K562 (cell line): ENCODE measurements around the gene SRRM4. TPM values are rescaled to one million over a fixed set of nuclear protein-coding genes. Genes with fewer than 3 reads are reported as not detected.

ENCODE experiments used
- ATAC-seq: fragments of 200-7000 bp; cut with Tn5 transposase; 3 replicates; pipeline ENCODE4 v1.9.1; 2020; ENCODE audit warnings: moderate library complexity
- BruUV-seq: library from RNA; stranded (reverse); fragments of 400-500 nt; replicated peaks from 2 replicates; lab custom pipeline; 2021; lab: Mats Ljungman, UMichigan
- CTCF ChIA-PET: fragments of 300-600 bp; formaldehyde crosslinking; extraction: SDS; loops from one replicate; lab custom pipeline; 2021; ENCODE audit warnings: low intra/inter-chr PET ratio; lab: Yijun Ruan, JAX
- POLR2A ChIA-PET: fragments of 300-600, 350-650 bp; sonication (Branson Sonifier 250); formaldehyde crosslinking; extraction: SDS; loops from one replicate; lab custom pipeline; 2021; ENCODE audit warnings: antibody characterized with exemption, inconsistent platforms; lab: Yijun Ruan, JAX
- DNase-seq, 4 experiments: peaks; one replicate each; pipeline versions ENCODE4 v3.0.0 to v3.0.0-alpha.2; 2011 to 2018; ENCODE audit warnings: low spot score in 3 of 4, mixed read lengths in 3 of 4; ENCODE audit errors: extremely low read depth in 1 of 4
- FAIRE-seq: peaks from 2 replicates; lab custom pipeline; 2011; peaks lifted over from hg19 to GRCh38; lab: Jason Lieb, UNC
- H2AFZ ChIP-seq: 2 replicates; pipeline ENCODE4 v1.6.0; 2011; ENCODE audit warnings: low read depth, low read length, control low read depth, inconsistent platforms
- H3K27ac ChIP-seq: fragments of 200-600 bp; 3 replicates; pipeline ENCODE4 v1.8.0; 2011; ENCODE audit warnings: low read depth, mild to moderate bottlenecking, control low read depth, inconsistent platforms, low read length, moderate library complexity, mixed read lengths; ENCODE audit errors: extremely low read depth
- H3K27me3 ChIP-seq, 2 experiments: fragments of 300-600 bp in 1 of 2; 2 replicates in 1 of 2; 3 replicates in 1 of 2; pipeline versions ENCODE4 v1.6.0 to v1.8.0; 2011; ENCODE audit warnings: inconsistent platforms in 2 of 2, low read length in 2 of 2, mild to moderate bottlenecking in 1 of 2, mixed read lengths in 1 of 2, moderate library complexity in 1 of 2; ENCODE audit not compliant: control insufficient read depth in 2 of 2, insufficient read depth in 2 of 2
- H3K36me3 ChIP-seq: fragments of 300-600 bp; 3 replicates; pipeline ENCODE4 v1.8.0; 2011; ENCODE audit warnings: mild to moderate bottlenecking, low read length, inconsistent platforms; ENCODE audit not compliant: control insufficient read depth, insufficient read depth
- H3K4me1 ChIP-seq, 2 experiments: fragments of 200-600 bp in 1 of 2; replicated peaks in 1 of 2; 2 replicates in 1 of 2; 3 replicates in 1 of 2; pipeline versions ENCODE4 v1.5.1 to v1.8.0; 2011; ENCODE audit warnings: inconsistent platforms in 2 of 2, low read length in 2 of 2, mild to moderate bottlenecking in 1 of 2, mixed read lengths in 1 of 2, moderate library complexity in 1 of 2; ENCODE audit not compliant: control insufficient read depth in 2 of 2, insufficient read depth in 2 of 2
- H3K4me2 ChIP-seq: 2 replicates; pipeline ENCODE4 v1.6.1; 2011; ENCODE audit warnings: low read length, control low read depth, inconsistent platforms, mixed read lengths; ENCODE audit not compliant: insufficient read depth
- H3K4me3 ChIP-seq: fragments of 200-600 bp; sonication (generic), shearing (Covaris generic); 2 replicates; pipeline ENCODE4 v1.5.1; 2016; ENCODE audit warnings: control low read depth, inconsistent platforms
- H3K79me2 ChIP-seq: fragments of 200-600 bp; 3 replicates; pipeline ENCODE4 v1.8.0; 2011; ENCODE audit warnings: low read length, inconsistent platforms; ENCODE audit not compliant: control insufficient read depth, insufficient read depth
- H3K9ac ChIP-seq, 2 experiments: 2 replicates each; pipeline versions ENCODE4 v1.6.0 to v1.6.1; 2011; ENCODE audit warnings: low read depth in 2 of 2, low read length in 2 of 2, control low read depth in 1 of 2, inconsistent platforms in 1 of 2, mild to moderate bottlenecking in 1 of 2, mixed read lengths in 1 of 2; ENCODE audit not compliant: insufficient read depth in 1 of 2
- H3K9me1 ChIP-seq: one replicate; pipeline ENCODE4 v1.6.0; 2011; ENCODE audit warnings: inconsistent platforms, mild to moderate bottlenecking, low read length, moderate library complexity; ENCODE audit not compliant: control insufficient read depth, insufficient read depth
- H3K9me3 ChIP-seq: replicated peaks from 2 replicates; pipeline ENCODE4 v1.5.1; 2011; ENCODE audit warnings: low read depth, low read length, inconsistent platforms; ENCODE audit not compliant: control insufficient read depth, insufficient read depth
- H4K20me1 ChIP-seq: replicated peaks from 2 replicates; pipeline ENCODE4 v1.6.1; 2011; ENCODE audit warnings: low read length, inconsistent platforms, mixed read lengths; ENCODE audit not compliant: control insufficient read depth, insufficient read depth
- ADNP ChIP-seq: fragments of 200-800 bp; sonication (Bioruptor generic); IDR thresholded peaks from 2 replicates; pipeline ENCODE4 v1.6.1; 2016; ENCODE audit warnings: missing genetic modification characterization, missing compliant biosample characterization
- BCL6 ChIP-seq: fragments of 250-450 bp; sonication (Bioruptor Pico); IDR thresholded peaks from 2 replicates; pipeline ENCODE4 v1.4.0; 2020
- BDP1 ChIP-seq: IDR thresholded peaks from 3 replicates; pipeline ENCODE4 v1.6.1; 2011; ENCODE audit not compliant: insufficient read length, insufficient read depth
- CC2D1A ChIP-seq: fragments of 450-650 bp; IDR thresholded peaks from 2 replicates; pipeline ENCODE4 v1.6.1; 2017; ENCODE audit warnings: mild to moderate bottlenecking
- CREB3 ChIP-seq: fragments of 450-650 bp; conservative IDR thresholded peaks from 2 replicates; pipeline ENCODE4 v1.6.1; 2016; ENCODE audit warnings: missing genetic modification characterization, low read depth, mild to moderate bottlenecking, missing compliant biosample characterization, moderate library complexity
- ETV1 ChIP-seq: fragments of 450-650 bp; conservative IDR thresholded peaks from 2 replicates; pipeline ENCODE4 v1.6.1; 2016; ENCODE audit warnings: missing genetic modification characterization, control low read depth, low read depth, missing compliant biosample characterization
- GATA2 ChIP-seq: sonication (generic); formaldehyde crosslinking; IDR thresholded peaks from 2 replicates; pipeline ENCODE4 v1.4.0; 2020; ENCODE audit warnings: mild to moderate bottlenecking, missing genetic modification reagents
- KAT7 ChIP-seq: sonication (generic); formaldehyde crosslinking; IDR thresholded peaks from 2 replicates; pipeline ENCODE4 v1.8.0; 2022; ENCODE audit warnings: missing genetic modification reagents, mild to moderate bottlenecking, borderline replicate concordance
- RBM39 ChIP-seq: fragments of 200-400 bp; formaldehyde crosslinking; optimal IDR thresholded peaks from 2 replicates; pipeline ENCODE3; 2018; ENCODE audit warnings: low read depth, low read length
- SIX5 ChIP-seq, 2 experiments: IDR thresholded peaks; 2 replicates each; pipeline ENCODE4 v1.6.1; 2011; ENCODE audit warnings: low read length in 2 of 2, borderline replicate concordance in 1 of 2, low read depth in 1 of 2, mild to moderate bottlenecking in 1 of 2, moderate library complexity in 1 of 2; ENCODE audit not compliant: insufficient read depth in 1 of 2
- SMAD4 ChIP-seq: fragments of 250-450 bp; sonication (Bioruptor Pico); conservative IDR thresholded peaks from 2 replicates; pipeline ENCODE4 v1.8.0; 2021; ENCODE audit warnings: inconsistent platforms, mild to moderate bottlenecking, moderate library complexity
- SMARCE1 ChIP-seq: fragments of 450-650 bp; IDR thresholded peaks from 2 replicates; pipeline ENCODE4 v1.7.1; 2016; ENCODE audit warnings: mild to moderate bottlenecking
- SRSF9 ChIP-seq: fragments of 200-400 bp; formaldehyde crosslinking; IDR thresholded peaks from 2 replicates; pipeline ENCODE4 v1.6.1; 2017; ENCODE audit warnings: low read depth, low read length, borderline replicate concordance
- TBL1XR1 ChIP-seq, 2 experiments: IDR thresholded peaks; 2 replicates each; pipeline ENCODE4 v1.6.1; 2012; ENCODE audit warnings: improper control_type of control experiment in 2 of 2, low read length in 2 of 2, mild to moderate bottlenecking in 1 of 2
- TRIM25 ChIP-seq: fragments of 450-650 bp; IDR thresholded peaks from 2 replicates; pipeline ENCODE4 v1.7.0; 2016; ENCODE audit warnings: borderline replicate concordance
- ZKSCAN1 ChIP-seq: fragments of 150-350 bp; IDR thresholded peaks from 2 replicates; pipeline ENCODE4 v1.6.1; 2016; ENCODE audit warnings: low read depth, low read length
- ZNF253 ChIP-seq: fragments of 250-450 bp; sonication (Bioruptor Pico); conservative IDR thresholded peaks from 2 replicates; pipeline ENCODE4 v1.6.1; 2021; ENCODE audit warnings: mild to moderate bottlenecking
- ZNF41 ChIP-seq: fragments of 250-450 bp; sonication (Bioruptor Pico); conservative IDR thresholded peaks from 2 replicates; pipeline ENCODE4 v1.4.0; 2020; ENCODE audit warnings: mild to moderate bottlenecking
- ZNF589 ChIP-seq: fragments of 200-800 bp; sonication (Bioruptor generic); IDR thresholded peaks from 2 replicates; pipeline ENCODE4 v1.6.1; 2016; ENCODE audit warnings: low read depth, missing genetic modification characterization, missing compliant biosample characterization
- WGBS: fragments of 100-300 bp; shearing (Covaris generic); methylation state at CpG from one replicate; pipeline ENCODE4 v1.1.6; 2016; ENCODE audit warnings: low coverage, mixed read lengths; ENCODE audit not compliant: insufficient coverage; ENCODE audit errors: missing lambda C conversion rate; 5-methylcytosine and 5-hydroxymethylcytosine counted together
- in situ Hi-C: fragments of 300-500 bp; cut with MboI; formaldehyde crosslinking; loops from 4 replicates; pipeline ENCODE4 v1.15.0; 2018; ENCODE audit warnings: inconsistent platforms, mixed read lengths
- intact Hi-C: fragments of 100-400 bp; cut with micrococcal nuclease; formaldehyde crosslinking; loops from 2 replicates; pipeline ENCODE4 v1.14.2; 2022
- polyA plus RNA-seq, 8 experiments: library from polyadenylated mRNA; depleted of rRNA in 4 of 8; stranded (reverse) in 5 of 8; unstranded in 3 of 8; fragments of >200 nt; fragmentation: Nextera tagmentation in 2 of 8; fragmentation: Illumina TruSeq in 1 of 8; extraction: Ambion mirVana in 2 of 8; extraction: Trizol in 1 of 8; gene quantifications; 2 replicates each; pipeline versions ENCODE4 v1.2.1 to v1.2.3, GENCODE V29; 2011 to 2014; ENCODE audit warnings: inconsistent platforms in 1 of 8, missing spikeins in 1 of 8
- total RNA-seq, 7 experiments: library from RNA; depleted of rRNA in 6 of 7; stranded (reverse); fragments of >200 nt in 6 of 7; fragmentation: Illumina TruSeq in 2 of 7; extraction: Trizol in 2 of 7; gene quantifications; 2 replicates each; pipeline versions ENCODE4 v1.2.1 to v1.2.3, GENCODE V29; 2011 to 2021; ENCODE audit warnings: low replicate concordance in 1 of 7

The SRRM4 gene
- total and polyA plus RNA-seq, 9 of the 15 experiments (the other 6 are each of a cell fraction or from before 2014, with no cell fraction given), result not detected

- Histone ChIP-seq H3K9me1 (no peaks in the 10 kb centered on the region), H2AFZ (no peak overlapping the region), H3K36me3 (no peaks in the 10 kb centered on the region), H3K9me3 (no peaks in the 10 kb centered on the region), H3K27ac (no peak overlapping the region), H3K4me1 (no peaks in the 10 kb centered on the region), H4K20me1 (no peaks in the 10 kb centered on the region), H3K27me3 (no peaks in the 10 kb centered on the region), H3K9ac (no peak overlapping the region), H3K4me3 (no peak overlapping the region), H3K4me2 (no peak overlapping the region), H3K79me2 (no peaks in the 10 kb centered on the region)
- intact Hi-C loops, result no loop called here
- ChIA-PET POLR2A (no interaction called here), CTCF (no interaction called here)
- BruUV-seq, result no TSS peak
- DNase-seq (no peak), FAIRE-seq (no peak), ATAC-seq (no peak)
- in situ Hi-C loops, result no loop called here
- WGBS, result 0% methylated on average over 4 of the region's 4 CpGs
- TF ChIP-seq ZKSCAN1 (no peak), KAT7 (CRISPR knock-in tag) (no peak), ZNF41 (CRISPR knock-in tag) (no peak), ETV1 (tag) (no peak), BCL6 (CRISPR knock-in tag) (no peak), SRSF9 (no peak), CREB3 (tag) (no peak), GATA2 (no peak), ADNP (no peak), BDP1 (no peak), RBM39 (no peak), TBL1XR1 (IDR thresholded peaks at IDR 0.05; ENCODE audit: low read length in 2 of 2) (no peak), TRIM25 (no peak), CC2D1A (no peak), SMARCE1 (no peak), ZNF589 (CRISPR knock-in tag) (no peak), ZNF253 (CRISPR knock-in tag) (no peak), SMAD4 (CRISPR knock-in tag) (no peak), SIX5 (IDR thresholded peaks at IDR 0.05; ENCODE audit: borderline replicate concordance in 1 of 2, insufficient read depth in 1 of 2, low read depth in 1 of 2, low read length in 2 of 2) (no peak)
Observed at GRCh38 chr12:119200601-119201000, 219.3 kb downstream of the SRRM4 start.
